Hepatocyte (in vitro differentiated cells): ENCODE results near the gene AKR1E2.

Source experiments
- EZH2 ChIP-seq: fragments of 200-600 bp; sonication (generic); IDR thresholded peaks from 2 replicates; pipeline ENCODE4 v1.6.1; 2016; ENCODE audit warnings: antibody characterized with exemption, mild to moderate bottlenecking, borderline replicate concordance
- EZH2phosphoT487 ChIP-seq: fragments of 200-600 bp; sonication (generic); IDR thresholded peaks from one replicate; pipeline ENCODE4 v1.6.1; 2018; ENCODE audit warnings: antibody characterized with exemption, mild to moderate bottlenecking, low read depth, moderate library complexity; ENCODE audit not compliant: unreplicated experiment, severe bottlenecking
- TF ChIP-seq, protein P1 (sequence below): fragments of 200-600 bp; sonication (generic); IDR thresholded peaks from 2 replicates; pipeline ENCODE4 v1.5.1; 2016; ENCODE audit warnings: antibody characterized with exemption, mild to moderate bottlenecking; ENCODE audit not compliant: poor library complexity

DNA sequence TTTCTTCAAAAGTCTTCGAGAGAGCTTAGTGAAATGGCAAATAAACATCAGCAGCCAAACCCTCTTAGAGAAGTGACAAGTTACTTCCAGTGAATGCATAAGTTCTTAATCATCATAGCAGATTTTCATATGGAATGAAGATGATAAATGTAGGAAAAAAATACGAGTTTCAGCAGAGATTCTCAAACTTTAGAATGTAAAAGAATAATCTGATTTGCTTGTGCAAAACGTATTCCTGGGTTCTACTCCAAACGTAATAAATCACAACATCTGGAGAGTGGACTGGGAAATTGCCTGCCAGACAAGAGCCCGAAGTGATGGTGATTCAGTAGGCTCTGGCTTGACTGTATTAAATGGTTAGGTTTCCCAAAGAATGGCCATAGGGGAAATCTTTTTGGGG is 62.2 kb downstream of the AKR1E2 start:
- TF ChIP-seq, protein P1, sequence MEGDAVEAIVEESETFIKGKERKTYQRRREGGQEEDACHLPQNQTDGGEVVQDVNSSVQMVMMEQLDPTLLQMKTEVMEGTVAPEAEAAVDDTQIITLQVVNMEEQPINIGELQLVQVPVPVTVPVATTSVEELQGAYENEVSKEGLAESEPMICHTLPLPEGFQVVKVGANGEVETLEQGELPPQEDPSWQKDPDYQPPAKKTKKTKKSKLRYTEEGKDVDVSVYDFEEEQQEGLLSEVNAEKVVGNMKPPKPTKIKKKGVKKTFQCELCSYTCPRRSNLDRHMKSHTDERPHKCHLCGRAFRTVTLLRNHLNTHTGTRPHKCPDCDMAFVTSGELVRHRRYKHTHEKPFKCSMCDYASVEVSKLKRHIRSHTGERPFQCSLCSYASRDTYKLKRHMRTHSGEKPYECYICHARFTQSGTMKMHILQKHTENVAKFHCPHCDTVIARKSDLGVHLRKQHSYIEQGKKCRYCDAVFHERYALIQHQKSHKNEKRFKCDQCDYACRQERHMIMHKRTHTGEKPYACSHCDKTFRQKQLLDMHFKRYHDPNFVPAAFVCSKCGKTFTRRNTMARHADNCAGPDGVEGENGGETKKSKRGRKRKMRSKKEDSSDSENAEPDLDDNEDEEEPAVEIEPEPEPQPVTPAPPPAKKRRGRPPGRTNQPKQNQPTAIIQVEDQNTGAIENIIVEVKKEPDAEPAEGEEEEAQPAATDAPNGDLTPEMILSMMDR: no peak
- no peak for TF ChIP-seq EZH2
- TF ChIP-seq EZH2phosphoT487: no peak
